SK-N-SH treated with all-trans-retinoic acid at 6 μM for 48 hours (cell line): ENCODE data around the gene THAP7.

Experiments
- ATAC-seq: fragments of 200-7000 bp; cut with Tn5 transposase; 3 replicates; pipeline ENCODE4 v1.9.1; 2020; ENCODE audit warnings: mild to moderate bottlenecking, moderate library complexity
- ARNTL ChIP-seq: fragments of 450-650 bp; formaldehyde crosslinking; IDR thresholded peaks from 2 replicates; pipeline ENCODE4 v1.5.0; 2020; ENCODE audit warnings: low read depth, mild to moderate bottlenecking, moderate library complexity, borderline replicate concordance
- BACH2 ChIP-seq: fragments of 250-450 bp; sonication (Bioruptor Pico); IDR thresholded peaks from 2 replicates; pipeline ENCODE4 v1.9.0; 2021; ENCODE audit warnings: mild to moderate bottlenecking, borderline replicate concordance
- CREB5 ChIP-seq: fragments of 250-450 bp; sonication (Bioruptor Pico); IDR thresholded peaks from 2 replicates; pipeline ENCODE4 v1.5.1; 2020; ENCODE audit warnings: low read depth, mild to moderate bottlenecking, moderate library complexity
- CSDC2 ChIP-seq: fragments of 250-450 bp; sonication (Bioruptor Pico); IDR thresholded peaks from 2 replicates; pipeline ENCODE4 v1.5.0; 2020; ENCODE audit warnings: mild to moderate bottlenecking, moderate library complexity
- CSRNP3 ChIP-seq: fragments of 250-450 bp; sonication (Bioruptor Pico); IDR thresholded peaks from 2 replicates; pipeline ENCODE4 v1.5.1; 2021; ENCODE audit warnings: mild to moderate bottlenecking, moderate library complexity
- ESRRG ChIP-seq: fragments of 250-450 bp; sonication (Bioruptor Pico); IDR thresholded peaks from 2 replicates; pipeline ENCODE4 v1.6.1; 2021; ENCODE audit warnings: mild to moderate bottlenecking
- GLIS3 ChIP-seq: fragments of 250-450 bp; sonication (Bioruptor Pico); IDR thresholded peaks from 2 replicates; pipeline ENCODE4 v1.5.0; 2020; ENCODE audit warnings: mild to moderate bottlenecking, moderate library complexity
- PATZ1 ChIP-seq: fragments of 250-450 bp; sonication (Bioruptor Pico); IDR thresholded peaks from 2 replicates; pipeline ENCODE4 v1.8.0; 2020; ENCODE audit warnings: mild to moderate bottlenecking, moderate library complexity, borderline replicate concordance
- PPARA ChIP-seq: fragments of 250-450 bp; sonication (Bioruptor Pico); IDR thresholded peaks from 2 replicates; pipeline ENCODE4 v1.5.0; 2020; ENCODE audit warnings: mild to moderate bottlenecking, borderline replicate concordance
- RARB ChIP-seq: fragments of 250-450 bp; sonication (Bioruptor Pico); IDR thresholded peaks from 2 replicates; pipeline ENCODE4 v1.8.0; 2021; ENCODE audit warnings: mild to moderate bottlenecking, moderate library complexity
- TCF4 ChIP-seq: fragments of 250-450 bp; sonication (Bioruptor Pico); IDR thresholded peaks from 2 replicates; pipeline ENCODE4 v1.8.0; 2021; ENCODE audit warnings: mild to moderate bottlenecking, moderate library complexity, borderline replicate concordance
- TSHZ2 ChIP-seq: fragments of 250-450 bp; sonication (Bioruptor Pico); IDR thresholded peaks from 2 replicates; pipeline ENCODE4 v1.5.0; 2020; ENCODE audit warnings: mild to moderate bottlenecking, moderate library complexity
- ZC3H10 ChIP-seq: fragments of 250-450 bp; sonication (Bioruptor Pico); IDR thresholded peaks from 2 replicates; pipeline ENCODE4 v1.5.1; 2021; ENCODE audit warnings: mild to moderate bottlenecking, moderate library complexity
- ZFP3 ChIP-seq: fragments of 250-450 bp; sonication (Bioruptor Pico); IDR thresholded peaks from 2 replicates; pipeline ENCODE4 v1.5.0; 2020; ENCODE audit warnings: mild to moderate bottlenecking, moderate library complexity
- ZNF565 ChIP-seq: fragments of 450-650 bp; formaldehyde crosslinking; conservative IDR thresholded peaks from 2 replicates; pipeline ENCODE4 v1.5.0; 2020; ENCODE audit warnings: low read depth, mild to moderate bottlenecking, moderate library complexity
- ZNF70 ChIP-seq: fragments of 450-650 bp; formaldehyde crosslinking; IDR thresholded peaks from 2 replicates; pipeline ENCODE4 v1.5.0; 2020; ENCODE audit warnings: mild to moderate bottlenecking, moderate library complexity
- ZNF8 ChIP-seq: fragments of 450-650 bp; formaldehyde crosslinking; IDR thresholded peaks from 2 replicates; pipeline ENCODE4 v1.5.0; 2020; ENCODE audit warnings: mild to moderate bottlenecking, moderate library complexity

The THAP7 gene

DNA sequence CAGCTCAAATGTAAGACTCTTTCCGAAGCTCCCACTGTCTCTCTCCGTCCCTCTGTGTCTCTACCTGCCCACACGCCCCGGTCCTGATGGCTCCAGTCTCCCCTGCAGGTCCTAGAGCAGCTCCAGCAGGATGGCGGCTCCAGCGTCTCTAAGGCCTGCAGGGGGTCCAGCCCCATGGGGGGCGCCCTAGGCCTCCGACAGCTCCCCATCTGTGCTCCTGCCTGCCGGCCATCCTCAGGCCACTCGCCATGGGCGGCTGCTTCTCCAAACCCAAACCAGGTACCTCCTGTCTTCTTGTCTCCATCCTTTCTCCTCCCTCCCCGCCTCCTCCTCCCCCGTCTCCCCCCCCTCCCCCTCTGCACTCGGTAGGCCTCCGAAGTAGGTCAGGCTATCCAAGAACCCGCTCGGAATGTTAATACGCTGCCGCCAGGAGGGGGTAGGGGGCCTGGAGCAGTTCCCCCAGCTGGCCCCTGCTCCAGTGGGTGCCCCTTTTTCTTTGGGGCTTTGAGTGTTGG lies 34.2 kb downstream of the THAP7 start (continued):
- TF ChIP-seq TCF4 (CRISPR knock-in tag) (no peak), RARB (CRISPR knock-in tag) (no peak), ESRRG (CRISPR knock-in tag) (no peak), CREB5 (CRISPR knock-in tag) (no peak), CSDC2 (CRISPR knock-in tag) (no peak)

GRCh38 chr22:20966883-20967696 lies 34.8 kb downstream of the THAP7 start, which contains the start of gene AIFM3:
TSS of gene AIFM3 (plus strand) at chr22:20967255. CDS start at chr22:20967945, 690 bp downstream.
- ATAC-seq: no peak
- no peak for TF ChIP-seq ARNTL (CRISPR knock-in tag)
- no peak for TF ChIP-seq GLIS3
- TF ChIP-seq ZNF565 (CRISPR knock-in tag): no peak
- TF ChIP-seq TSHZ2 (CRISPR knock-in tag): no peak

DNA sequence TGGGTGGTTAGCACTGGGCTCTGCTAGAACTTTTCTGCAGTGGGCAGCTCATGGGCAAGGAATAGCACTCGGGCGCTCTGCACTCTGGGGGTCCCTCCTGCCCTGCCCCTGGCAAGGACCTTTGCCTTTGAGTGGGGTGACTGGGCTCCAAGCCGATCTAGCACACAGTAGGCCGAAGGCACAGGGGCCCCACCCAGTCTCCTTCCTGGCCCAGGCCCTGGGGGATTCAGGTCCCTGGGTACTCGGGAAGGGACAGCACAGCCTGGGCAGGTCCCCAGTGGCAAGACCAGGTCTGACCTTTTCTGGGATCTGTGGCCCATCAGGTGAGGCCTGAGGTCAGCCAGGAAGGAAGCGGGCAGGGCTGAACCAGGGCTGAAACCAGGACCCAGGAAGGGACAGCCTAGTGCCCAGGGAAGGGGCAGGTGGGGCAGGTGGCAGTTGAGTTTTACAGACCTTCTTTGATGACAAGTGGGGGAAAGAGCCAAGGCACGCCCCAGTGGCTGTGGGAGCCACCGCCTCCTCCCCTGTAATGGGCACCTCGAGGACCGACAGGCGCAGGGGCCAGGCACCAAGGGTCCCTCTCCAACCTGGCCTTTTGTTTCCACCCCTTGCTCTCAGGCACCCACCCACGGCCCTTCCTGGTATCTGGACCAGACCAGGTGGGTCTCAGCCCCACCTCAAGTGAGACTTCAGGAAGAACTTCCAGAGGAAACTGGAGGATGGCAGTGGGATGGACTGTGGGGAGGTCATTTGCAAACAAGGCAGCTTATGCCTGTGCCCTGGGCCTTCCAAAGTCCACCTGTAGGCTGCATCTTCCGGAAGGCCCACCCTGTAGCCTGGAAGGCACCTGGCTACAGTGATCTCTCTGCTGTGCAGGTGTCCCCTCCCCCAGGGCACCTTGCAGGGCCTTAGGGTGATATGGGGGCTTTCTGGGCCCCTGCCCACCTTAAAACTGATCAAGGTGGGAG lies 35.7 kb downstream of the THAP7 start:
- TF ChIP-seq ARNTL (CRISPR knock-in tag) (no peak), GLIS3 (no peak), PPARA (CRISPR knock-in tag) (no peak), ZNF70 (no peak), ZNF8 (CRISPR knock-in tag) (no peak), BACH2 (CRISPR knock-in tag) (no peak), ZFP3 (CRISPR knock-in tag) (no peak), TCF4 (CRISPR knock-in tag) (no peak)
- ATAC-seq: peak; percentile 17; the same call in 2 of the 3 replicates

DNA sequence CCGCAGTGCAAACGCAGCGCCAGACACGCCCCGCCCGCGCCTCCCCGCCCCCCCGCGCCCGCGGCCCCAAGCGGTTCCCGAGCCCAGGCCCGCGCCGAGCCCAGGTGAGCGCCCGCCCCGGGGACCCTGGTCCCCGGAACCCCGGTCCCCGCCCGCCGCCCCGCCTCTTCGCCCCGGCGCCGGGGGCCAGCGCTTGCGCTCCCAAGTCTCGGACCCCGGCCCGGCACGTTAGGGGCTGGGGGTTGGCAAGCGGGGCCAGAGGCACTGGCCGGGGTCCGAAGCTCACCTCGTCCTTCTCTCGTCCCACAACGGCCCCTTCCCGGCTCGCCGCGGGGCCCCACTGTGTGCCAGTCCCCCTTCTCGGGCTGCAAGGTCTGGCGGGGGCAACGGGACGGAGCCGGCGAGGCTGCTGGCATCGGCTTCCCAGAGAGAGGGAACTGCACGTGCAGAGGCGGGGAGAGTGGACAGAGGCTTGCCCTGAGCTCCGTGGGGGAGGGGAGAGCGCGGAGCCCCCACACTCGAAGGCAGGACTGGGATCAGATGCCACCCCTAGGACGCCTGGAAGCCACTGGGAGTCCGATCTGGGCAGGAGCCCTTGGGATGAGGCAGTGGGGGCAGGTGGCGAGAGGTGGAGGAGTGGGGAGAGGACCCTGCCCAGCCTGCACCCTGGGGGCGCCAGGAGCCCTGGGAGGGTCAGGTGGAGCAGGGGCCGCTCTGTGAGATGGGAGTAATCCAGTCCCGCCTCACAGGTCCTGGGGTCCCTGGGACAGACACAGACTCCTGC lies 36.6 kb downstream of the THAP7 start:
- peak; percentile 13; the same call in 1 of the 3 replicates for ATAC-seq
- TF ChIP-seq ESRRG (CRISPR knock-in tag): no peak
- no peak for TF ChIP-seq ZNF70
- no peak for TF ChIP-seq ZC3H10
- TF ChIP-seq PPARA (CRISPR knock-in tag): no peak
- TF ChIP-seq RARB (CRISPR knock-in tag): no peak
- TF ChIP-seq ZNF565 (CRISPR knock-in tag): no peak
- no peak for TF ChIP-seq TCF4 (CRISPR knock-in tag)
- TF ChIP-seq CSRNP3: no peak
- no peak for TF ChIP-seq PATZ1 (CRISPR knock-in tag)
